ENCODE data around the gene ORC3. TPM values are rescaled to one million over a fixed set of nuclear protein-coding genes. Genes with fewer than 3 reads are reported as not detected.

Gene ORC3
- total RNA-seq, 2 donors from 2014 or later, result 14.5 to 21.4 TPM

GRCh38 chr6:87673237-87673636 lies 83.3 kb downstream of the ORC3 start:
- TF ChIP-seq CTCF (IDR thresholded peaks at IDR 0.05), result no peak
- Histone ChIP-seq H3K27ac (no peak overlapping the region), H3K9me3 (no peaks in the 10 kb centered on the region), H3K4me3 (no peak overlapping the region), H3K4me1 (peaks cover 0 to 8% of the 10 kb centered on the region in 2 donors), H3K27me3 (no peaks in the 10 kb centered on the region), H3K36me3 (peaks cover 25% of the 10 kb centered on the region)
- DNase-seq (ENCODE audit: low spot score), result no peak

GRCh38 chr6:87674290-87674689 lies 84.4 kb downstream of the ORC3 start:
- no peak overlapping the region for H3K4me3 ChIP-seq
- peaks cover 26% of the 10 kb centered on the region for H3K36me3 ChIP-seq
- no peak for DNase-seq (ENCODE audit: low spot score)
- no peaks in the 10 kb centered on the region for H3K9me3 ChIP-seq
- peaks cover 0 to 8% of the 10 kb centered on the region in 2 donors for H3K4me1 ChIP-seq
- H3K27ac ChIP-seq, result no peak overlapping the region
- no peak for TF ChIP-seq CTCF (IDR thresholded peaks at IDR 0.05)
- H3K27me3 ChIP-seq, result no peaks in the 10 kb centered on the region

- Histone ChIP-seq H3K9me3 (no peaks in the 10 kb centered on the region), H3K27me3 (no peaks in the 10 kb centered on the region), H3K4me1 (peaks cover 0 to 8% of the 10 kb centered on the region in 2 donors), H3K27ac (no peak overlapping the region), H3K36me3 (peaks cover 26% of the 10 kb centered on the region), H3K4me3 (no peak overlapping the region)
- no peak for TF ChIP-seq CTCF (IDR thresholded peaks at IDR 0.05)
- no peak for DNase-seq (ENCODE audit: low spot score)
Observed at GRCh38 chr6:87675004-87675681, 85.2 kb downstream of the ORC3 start.

- H3K27ac ChIP-seq, result no peak overlapping the region
- TF ChIP-seq CTCF (IDR thresholded peaks at IDR 0.05), result no peak
- no peaks in the 10 kb centered on the region for H3K9me3 ChIP-seq
- no peak overlapping the region for H3K4me3 ChIP-seq
- peaks cover 0 to 23% of the 10 kb centered on the region in 2 donors for H3K4me1 ChIP-seq
- peaks cover 11% of the 10 kb centered on the region for H3K36me3 ChIP-seq
- H3K27me3 ChIP-seq, result no peaks in the 10 kb centered on the region
- no peak for DNase-seq (ENCODE audit: low spot score)
Observed at GRCh38 chr6:87682310-87682709, 92.4 kb downstream of the ORC3 start.

GRCh38 chr6:87683890-87684289 lies 94.0 kb downstream of the ORC3 start:
- no peak for TF ChIP-seq CTCF (IDR thresholded peaks at IDR 0.05)
- peaks cover 0 to 28% of the 10 kb centered on the region in 2 donors for H3K4me1 ChIP-seq
- H3K27me3 ChIP-seq, result no peaks in the 10 kb centered on the region
- H3K27ac ChIP-seq, result no peak overlapping the region
- H3K36me3 ChIP-seq, result no peaks in the 10 kb centered on the region
- no peak for DNase-seq (ENCODE audit: low spot score)
- no peak overlapping the region for H3K4me3 ChIP-seq
- H3K9me3 ChIP-seq, result no peaks in the 10 kb centered on the region

All from right atrium auricular region (tissue), 2 donors.